ENCODE results near the gene CTSD. TPM values are rescaled to one million over a fixed set of nuclear protein-coding genes. Genes with fewer than 3 reads are reported as not detected.

Gene CTSD
- total and polyA plus RNA-seq, 2 of the 8 experiments (the other 6 are each of a cell fraction or from before 2014, with no cell fraction given), result 169 to 173 TPM

- no peak for TF ChIP-seq KDM4A (IDR thresholded peaks at IDR 0.05; ENCODE audit: low read depth, low read length, severe bottlenecking)
- no peak for TF ChIP-seq NRF1 (IDR thresholded peaks at IDR 0.05; ENCODE audit: low read depth, low read length)
- no peak for TF ChIP-seq BRCA1 (IDR thresholded peaks at IDR 0.05; ENCODE audit: low read depth, low read length)
- TF ChIP-seq RXRA (IDR thresholded peaks at IDR 0.05; ENCODE audit: insufficient read depth, low read depth, low read length), result no peak
Observed at GRCh38 chr11:1745701-1746320, 17.9 kb downstream of the CTSD start (continued).
